HepG2 (cell line): ENCODE data around the gene KRABD2.

ENCODE experiments used
- ELK4 ChIP-seq: sonication (generic); formaldehyde crosslinking; IDR thresholded peaks from 2 replicates; pipeline ENCODE4 v1.9.0; 2021; ENCODE audit warnings: missing genetic modification reagents, borderline replicate concordance
- GATAD1 ChIP-seq: IDR thresholded peaks from 2 replicates; pipeline ENCODE4 v1.6.1; 2016; ENCODE audit warnings: missing genetic modification reagents, missing compliant biosample characterization
- HBP1 ChIP-seq: IDR thresholded peaks from 2 replicates; pipeline ENCODE4 v1.6.1; 2016; ENCODE audit warnings: low read depth, control low read depth
- JUND ChIP-seq: sonication (generic); formaldehyde crosslinking; IDR thresholded peaks from 2 replicates; pipeline ENCODE4 v1.8.0; 2022; ENCODE audit warnings: mild to moderate bottlenecking, missing genetic modification reagents
- KAT2B ChIP-seq: fragments of 150-350 bp; IDR thresholded peaks from 2 replicates; pipeline ENCODE4 v1.6.1; 2014; ENCODE audit warnings: low read depth, low read length, borderline replicate concordance
- MAX ChIP-seq: IDR thresholded peaks from 2 replicates; pipeline ENCODE4 v1.6.1; 2012; ENCODE audit warnings: inconsistent platforms
- MEIS2 ChIP-seq: sonication (generic); formaldehyde crosslinking; IDR thresholded peaks from 2 replicates; pipeline ENCODE4 v1.9.0; 2021; ENCODE audit warnings: mild to moderate bottlenecking, missing genetic modification reagents
- NR3C1 ChIP-seq: sonication (generic); formaldehyde crosslinking; IDR thresholded peaks from 2 replicates; pipeline ENCODE4 v1.4.0; 2020; ENCODE audit warnings: missing genetic modification reagents
- RBM39 ChIP-seq: fragments of 200-400 bp; formaldehyde crosslinking; IDR thresholded peaks from one replicate; pipeline ENCODE4 v1.6.1; 2018; ENCODE audit warnings: antibody characterized with exemption, mild to moderate bottlenecking, low read depth, low read length; ENCODE audit not compliant: poor library complexity, severe bottlenecking
- RELA ChIP-seq: sonication (generic); formaldehyde crosslinking; IDR thresholded peaks from 2 replicates; pipeline ENCODE4 v1.4.0; 2020; ENCODE audit warnings: missing genetic modification reagents
- SP4 ChIP-seq: sonication (generic); formaldehyde crosslinking; IDR thresholded peaks from 2 replicates; pipeline ENCODE4 v1.8.1; 2023; ENCODE audit warnings: mild to moderate bottlenecking, missing genetic modification reagents
- USF2 ChIP-seq, 2 experiments: sonication (generic) in 1 of 2; formaldehyde crosslinking in 1 of 2; IDR thresholded peaks; 2 replicates each; pipeline versions ENCODE4 v1.5.1 to v1.6.1; 2011 to 2020; ENCODE audit warnings: borderline replicate concordance in 1 of 2, low read depth in 1 of 2, low read length in 1 of 2, mild to moderate bottlenecking in 1 of 2, missing genetic modification reagents in 1 of 2, moderate library complexity in 1 of 2
- ZBED4 ChIP-seq: sonication (generic); formaldehyde crosslinking; IDR thresholded peaks from 2 replicates; pipeline ENCODE4 v1.4.0; 2020; ENCODE audit warnings: missing genetic modification reagents, borderline replicate concordance
- ZBTB21 ChIP-seq: sonication (generic); formaldehyde crosslinking; IDR thresholded peaks from 2 replicates; pipeline ENCODE4 v1.4.0; 2020; ENCODE audit warnings: missing genetic modification reagents
- ZMYM4 ChIP-seq: sonication (generic); formaldehyde crosslinking; IDR thresholded peaks from 2 replicates; pipeline ENCODE4 v1.8.1; 2023; ENCODE audit warnings: mild to moderate bottlenecking, missing genetic modification reagents
- ZNF33B ChIP-seq: sonication (generic); formaldehyde crosslinking; IDR thresholded peaks from 2 replicates; pipeline ENCODE4 v1.5.1; 2020; ENCODE audit warnings: mild to moderate bottlenecking, missing genetic modification reagents
- ZNF570 ChIP-seq: sonication (generic); formaldehyde crosslinking; IDR thresholded peaks from 2 replicates; pipeline ENCODE4 v1.4.0; 2020; ENCODE audit warnings: mild to moderate bottlenecking, missing genetic modification reagents, borderline replicate concordance
- ZNF670 ChIP-seq: sonication (generic); formaldehyde crosslinking; IDR thresholded peaks from 2 replicates; pipeline ENCODE4 v1.8.0; 2022; ENCODE audit warnings: mild to moderate bottlenecking, missing genetic modification reagents, borderline replicate concordance
- ZNF674 ChIP-seq: sonication (generic); formaldehyde crosslinking; IDR thresholded peaks from 2 replicates; pipeline ENCODE4 v1.5.0; 2020; ENCODE audit warnings: low read depth, mild to moderate bottlenecking, missing genetic modification reagents

Gene KRABD2

GRCh38 chr17:8383143-8383822 is 6.8 kb upstream of the KRABD2 start, which contains the start of gene RPL26 (continued):
- TF ChIP-seq USF2 (IDR thresholded peaks at IDR 0.05; ENCODE audit: low read depth, low read length), result no peak
- TF ChIP-seq USF2 (CRISPR knock-in tag; IDR thresholded peaks at IDR 0.05; ENCODE audit: borderline replicate concordance), result no peak
- TF ChIP-seq ZNF670 (CRISPR knock-in tag), result peak; percentile 82; the same call in 1 of the 2 replicates
- TF ChIP-seq ELK4 (CRISPR knock-in tag), result no peak
- no peak for TF ChIP-seq ZNF674 (CRISPR knock-in tag)
- TF ChIP-seq RBM39, result no peak
- TF ChIP-seq MAX, result peak; percentile 81
- no peak for TF ChIP-seq KAT2B
- TF ChIP-seq ZNF570 (CRISPR knock-in tag), result no peak
- peak; percentile 60 for TF ChIP-seq MEIS2
- TF ChIP-seq ZMYM4 (CRISPR knock-in tag), result peak; percentile 98
- TF ChIP-seq ZNF33B (CRISPR knock-in tag), result no peak
- TF ChIP-seq ZBED4 (CRISPR knock-in tag), result peak; percentile 14
- no peak; the same call in 1 of the 2 replicates for TF ChIP-seq JUND (CRISPR knock-in tag)
- 0 out of 2 replicates have a peak, but pooled peaks have one; percentile 16 for TF ChIP-seq NR3C1 (CRISPR knock-in tag)
- TF ChIP-seq ZBTB21 (CRISPR knock-in tag), result no peak
- TF ChIP-seq HBP1 (CRISPR knock-in tag), result peak; percentile 42; the same call in 1 of the 2 replicates
- TF ChIP-seq RELA (CRISPR knock-in tag), result no peak
- TF ChIP-seq GATAD1, result peak; percentile 94
- peak; percentile 48 for TF ChIP-seq SP4 (CRISPR knock-in tag)
